Karpas-422 (cell line): Measurements from ENCODE around the gene NOS1AP. TPM values are rescaled to one million over a fixed set of nuclear protein-coding genes. Genes with fewer than 3 reads are reported as not detected.

Experiments
- DNase-seq: peaks from one replicate; pipeline ENCODE4 v3.0.0-alpha.2; 2015
- H2AFZ ChIP-seq: fragments of 200-600 bp; sonication (generic); 2 replicates; pipeline ENCODE4 v1.6.1; 2014; ENCODE audit warnings: antibody characterized with exemption, low read length, mixed read lengths
- H3K27ac ChIP-seq: fragments of 200-600 bp; sonication (generic); 2 replicates; pipeline ENCODE4 v1.5.1; 2014; ENCODE audit warnings: mild to moderate bottlenecking, low read length, moderate library complexity
- H3K27me3 ChIP-seq: fragments of 200-600 bp; sonication (generic); 2 replicates; pipeline ENCODE4 v1.6.1; 2014; ENCODE audit warnings: low read length, mixed read lengths
- H3K36me3 ChIP-seq: fragments of 200-600 bp; sonication (generic); 2 replicates; pipeline ENCODE4 v1.6.1; 2014; ENCODE audit warnings: low read length, mixed read lengths; ENCODE audit not compliant: insufficient read depth
- H3K4me1 ChIP-seq: fragments of 200-600 bp; sonication (generic); 2 replicates; pipeline ENCODE4 v1.6.1; 2014; ENCODE audit warnings: mild to moderate bottlenecking, low read length, mixed read lengths
- H3K4me2 ChIP-seq: fragments of 200-600 bp; sonication (generic); 2 replicates; pipeline ENCODE4 v1.6.1; 2014; ENCODE audit warnings: low read length, low read depth, mild to moderate bottlenecking; ENCODE audit not compliant: poor library complexity, severe bottlenecking
- H3K4me3 ChIP-seq: fragments of 200-600 bp; sonication (generic); 2 replicates; pipeline ENCODE4 v1.5.1; 2014; ENCODE audit warnings: mild to moderate bottlenecking, antibody characterized with exemption, low read length, mixed read lengths
- H3K79me2 ChIP-seq: fragments of 200-600 bp; sonication (generic); 2 replicates; pipeline ENCODE4 v1.6.1; 2014; ENCODE audit warnings: mild to moderate bottlenecking, low read length, mixed read lengths
- H3K9ac ChIP-seq: fragments of 200-600 bp; sonication (generic); 2 replicates; pipeline ENCODE4 v1.6.0; 2014; ENCODE audit warnings: low read length
- H3K9me2 ChIP-seq: fragments of 200-600 bp; sonication (generic), shearing (Covaris generic); replicated peaks from 2 replicates; pipeline ENCODE4 v1.6.0; 2014; ENCODE audit warnings: mild to moderate bottlenecking, low read length, moderate library complexity; ENCODE audit not compliant: insufficient read depth
- H3K9me3 ChIP-seq: fragments of 300-700, 200-600 bp; sonication (generic); 2 replicates; pipeline ENCODE4 v1.6.1; 2014; ENCODE audit warnings: low read length, mixed read lengths
- H4K20me1 ChIP-seq: fragments of 200-600 bp; sonication (generic); 2 replicates; pipeline ENCODE4 v1.6.1; 2014; ENCODE audit warnings: mild to moderate bottlenecking, antibody characterized with exemption, low read length, low read depth; ENCODE audit not compliant: insufficient read depth
- total RNA-seq: library from RNA; depleted of rRNA; stranded (reverse); fragments of >200 nt; shearing (Covaris generic); gene quantifications from 2 replicates; pipeline ENCODE4 v1.2.3, GENCODE V29; 2014; ENCODE audit warnings: low replicate concordance

The NOS1AP gene
- total RNA-seq, 1 experiment from 2014 or later = not detected

DNA sequence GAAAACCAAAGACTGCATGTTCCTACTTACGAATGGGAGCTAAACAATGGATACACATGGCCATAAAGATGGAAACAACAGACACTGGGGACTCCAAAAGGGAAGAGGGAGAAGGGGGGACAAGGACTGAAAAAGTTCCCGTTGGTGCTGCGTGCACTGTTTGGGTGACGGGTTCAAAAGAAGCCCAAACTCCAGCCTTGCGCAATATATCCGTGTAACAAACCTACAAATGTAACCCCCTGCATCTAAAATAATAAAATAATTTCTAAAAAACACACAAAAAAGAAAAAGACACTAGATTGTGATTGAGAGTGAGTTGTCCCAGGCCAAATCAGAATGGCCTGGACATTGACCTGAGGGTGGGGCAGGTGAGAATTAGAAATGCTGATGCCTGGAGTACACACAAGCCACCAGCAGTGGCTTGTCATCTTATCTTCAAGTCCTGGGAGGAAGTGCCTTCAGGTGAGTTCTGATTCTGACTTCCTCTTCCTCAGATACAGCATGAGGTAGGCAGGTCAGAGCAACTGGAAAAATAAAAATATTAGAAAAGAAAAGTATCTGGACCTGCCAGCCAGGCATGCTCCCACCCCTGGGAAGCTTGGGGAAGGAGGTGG lies 252.4 kb downstream of the NOS1AP start:
- Histone ChIP-seq H3K4me1 (no peaks in the 10 kb centered on the region), H3K79me2 (no peaks in the 10 kb centered on the region), H4K20me1 (no peaks in the 10 kb centered on the region), H3K9me2 (no peaks in the 10 kb centered on the region), H3K9me3 (no peaks in the 10 kb centered on the region), H3K27ac (no peak overlapping the region), H2AFZ (no peak overlapping the region), H3K9ac (no peak overlapping the region), H3K27me3 (no peaks in the 10 kb centered on the region), H3K36me3 (no peaks in the 10 kb centered on the region), H3K4me2 (no peak overlapping the region), H3K4me3 (no peak overlapping the region)
- no peak for DNase-seq

GRCh38 chr1:162323023-162323422 lies 253.5 kb downstream of the NOS1AP start:
- no peak for DNase-seq
- Histone ChIP-seq H3K9ac (no peak overlapping the region), H3K27ac (no peak overlapping the region), H3K9me3 (no peaks in the 10 kb centered on the region), H3K36me3 (no peaks in the 10 kb centered on the region), H3K27me3 (no peaks in the 10 kb centered on the region), H3K4me1 (no peaks in the 10 kb centered on the region), H3K4me3 (no peak overlapping the region), H3K79me2 (no peaks in the 10 kb centered on the region), H2AFZ (no peak overlapping the region), H3K9me2 (no peaks in the 10 kb centered on the region), H4K20me1 (no peaks in the 10 kb centered on the region), H3K4me2 (no peak overlapping the region)

- H3K4me1 ChIP-seq = no peaks in the 10 kb centered on the region
- H3K27me3 ChIP-seq = no peaks in the 10 kb centered on the region
These were observed 254.9 kb downstream of the NOS1AP start for GRCh38 chr1:162324396-162324795.

DNA sequence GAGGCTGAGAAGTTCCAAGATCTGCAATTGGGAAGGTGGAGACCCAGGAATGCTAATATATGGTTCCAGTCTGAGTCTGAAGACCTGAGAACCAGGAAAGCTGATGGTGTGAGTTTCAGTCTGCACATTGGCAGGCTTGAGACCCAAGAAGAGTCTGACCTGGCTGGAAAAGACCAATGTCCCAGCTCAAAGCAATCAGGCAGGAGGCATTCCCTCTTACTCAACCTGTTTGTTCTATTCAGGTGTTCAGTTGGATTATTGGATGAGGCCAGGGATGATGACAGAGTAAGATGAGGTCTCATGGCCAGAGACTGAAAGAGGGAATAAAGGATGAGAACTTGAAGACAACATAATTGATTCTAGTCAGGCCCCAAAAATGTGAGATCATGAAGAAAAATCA lies 257.1 kb downstream of the NOS1AP start:
- Histone ChIP-seq H3K9ac (no peak overlapping the region), H2AFZ (no peak overlapping the region)

More at GRCh38 chr1:162324396-162324795, 254.9 kb downstream of the NOS1AP start:
- Histone ChIP-seq H3K9me3 (no peaks in the 10 kb centered on the region), H3K4me2 (no peak overlapping the region), H3K79me2 (no peaks in the 10 kb centered on the region), H3K9ac (no peak overlapping the region), H2AFZ (no peak overlapping the region), H3K36me3 (no peaks in the 10 kb centered on the region), H3K9me2 (no peaks in the 10 kb centered on the region), H3K27ac (no peak overlapping the region), H3K4me3 (no peak overlapping the region), H4K20me1 (no peaks in the 10 kb centered on the region)
- no peak for DNase-seq

GRCh38 chr1:162327144-162327787 lies 257.8 kb downstream of the NOS1AP start:
- no peaks in the 10 kb centered on the region for H3K9me3 ChIP-seq
- no peaks in the 10 kb centered on the region for H3K79me2 ChIP-seq
- no peaks in the 10 kb centered on the region for H3K4me1 ChIP-seq
- no peaks in the 10 kb centered on the region for H3K36me3 ChIP-seq
- H3K4me2 ChIP-seq = no peak overlapping the region
- H2AFZ ChIP-seq = no peak overlapping the region
- H3K9ac ChIP-seq = no peak overlapping the region
- H3K4me3 ChIP-seq = no peak overlapping the region
- no peaks in the 10 kb centered on the region for H3K9me2 ChIP-seq
- no peaks in the 10 kb centered on the region for H4K20me1 ChIP-seq
- no peak for DNase-seq
- no peak overlapping the region for H3K27ac ChIP-seq
- no peaks in the 10 kb centered on the region for H3K27me3 ChIP-seq

More for the DNA sequence above, 257.1 kb downstream of the NOS1AP start:
- Histone ChIP-seq H3K4me3 (no peak overlapping the region), H3K27ac (no peak overlapping the region), H3K36me3 (no peaks in the 10 kb centered on the region), H3K4me1 (no peaks in the 10 kb centered on the region), H3K27me3 (no peaks in the 10 kb centered on the region), H3K9me2 (no peaks in the 10 kb centered on the region), H3K79me2 (no peaks in the 10 kb centered on the region), H4K20me1 (no peaks in the 10 kb centered on the region), H3K4me2 (no peak overlapping the region), H3K9me3 (no peaks in the 10 kb centered on the region)
- DNase-seq = no peak

DNA sequence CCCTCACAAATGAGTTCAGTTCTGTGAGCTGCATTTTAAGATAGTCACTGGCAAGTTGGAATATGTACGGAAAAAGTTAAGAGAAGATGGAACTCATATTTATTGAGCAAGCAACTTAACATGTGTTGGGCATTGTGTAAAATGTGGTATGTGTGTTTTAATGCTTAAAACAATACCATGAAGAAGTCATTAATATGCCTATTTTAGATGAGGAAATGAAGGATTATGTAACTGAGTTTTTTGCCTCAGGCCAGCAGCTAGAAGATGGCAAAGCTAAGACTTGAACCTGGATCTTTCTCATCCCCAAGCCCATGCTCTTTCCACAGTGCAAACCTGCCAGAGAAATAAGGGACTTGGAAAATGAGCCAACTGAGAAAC lies 258.3 kb downstream of the NOS1AP start:
- no peak overlapping the region for H3K4me2 ChIP-seq
- H3K36me3 ChIP-seq = no peaks in the 10 kb centered on the region
- no peaks in the 10 kb centered on the region for H4K20me1 ChIP-seq
- DNase-seq = no peak
- no peaks in the 10 kb centered on the region for H3K4me1 ChIP-seq
- no peaks in the 10 kb centered on the region for H3K27me3 ChIP-seq
- no peak overlapping the region for H3K27ac ChIP-seq
- no peak overlapping the region for H3K4me3 ChIP-seq
- H3K9me3 ChIP-seq = no peaks in the 10 kb centered on the region
- H3K9me2 ChIP-seq = no peaks in the 10 kb centered on the region
- no peaks in the 10 kb centered on the region for H3K79me2 ChIP-seq
- H2AFZ ChIP-seq = no peak overlapping the region
- no peak overlapping the region for H3K9ac ChIP-seq

GRCh38 chr1:162328512-162328911 lies 259.0 kb downstream of the NOS1AP start:
- Histone ChIP-seq H3K9ac (no peak overlapping the region), H2AFZ (no peak overlapping the region), H3K4me1 (no peaks in the 10 kb centered on the region), H3K4me2 (no peak overlapping the region), H4K20me1 (no peaks in the 10 kb centered on the region), H3K79me2 (no peaks in the 10 kb centered on the region), H3K4me3 (no peak overlapping the region), H3K27ac (no peak overlapping the region), H3K9me3 (no peaks in the 10 kb centered on the region), H3K36me3 (no peaks in the 10 kb centered on the region), H3K27me3 (no peaks in the 10 kb centered on the region), H3K9me2 (no peaks in the 10 kb centered on the region)
- no peak for DNase-seq

DNA sequence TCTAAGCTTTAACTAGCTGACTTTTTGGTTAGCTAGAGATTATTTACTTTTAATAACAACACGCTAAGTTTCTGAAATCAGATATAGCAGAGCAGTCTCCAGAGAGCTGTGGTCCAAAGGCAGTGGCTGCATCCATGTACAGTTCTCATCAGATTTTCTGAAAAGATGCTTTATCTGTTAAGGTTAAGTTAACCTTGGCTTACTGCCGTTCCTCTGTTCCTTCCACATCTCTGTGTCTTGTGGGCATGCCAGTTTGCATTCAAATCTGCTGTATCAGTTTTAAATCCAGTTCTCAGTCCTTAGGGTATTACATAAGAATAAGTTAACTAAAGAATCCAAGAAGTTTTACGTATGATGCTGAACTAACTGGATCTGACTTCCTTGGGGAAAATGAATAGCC lies 260.3 kb downstream of the NOS1AP start:
- DNase-seq = no peak
- Histone ChIP-seq H3K27ac (no peak overlapping the region), H3K27me3 (no peaks in the 10 kb centered on the region), H3K9ac (no peak overlapping the region), H3K36me3 (no peaks in the 10 kb centered on the region), H3K4me2 (no peak overlapping the region), H2AFZ (no peak overlapping the region), H3K4me3 (no peak overlapping the region), H3K9me3 (no peaks in the 10 kb centered on the region), H3K9me2 (no peaks in the 10 kb centered on the region), H3K79me2 (no peaks in the 10 kb centered on the region), H4K20me1 (no peaks in the 10 kb centered on the region), H3K4me1 (no peaks in the 10 kb centered on the region)
